Endodermal cell (in vitro differentiated cells): ENCODE data around the gene HSD17B1. TPM values are rescaled to one million over a fixed set of nuclear protein-coding genes. Genes with fewer than 3 reads are reported as not detected.
"Not testable (repeated sequence)": the region's sequence is repeated elsewhere in the genome, so short reads cannot be mapped to it uniquely, and the experiment has no call there.

Source experiments
- DNase-seq: peaks from one replicate; pipeline ENCODE4 v3.0.0-alpha.2; 2017
- H3K27ac ChIP-seq: 2 replicates; pipeline ENCODE4 v1.5.1; 2013; ENCODE audit warnings: mild to moderate bottlenecking, low read depth, low read length, moderate library complexity
- H3K27me3 ChIP-seq: 2 replicates; pipeline ENCODE4 v1.6.1; 2013; ENCODE audit warnings: mild to moderate bottlenecking, low read length, moderate library complexity; ENCODE audit not compliant: insufficient read depth, control insufficient read depth, poor library complexity, severe bottlenecking
- H3K36me3 ChIP-seq: 2 replicates; pipeline ENCODE4 v1.7.0; 2013; ENCODE audit warnings: mild to moderate bottlenecking, low read length, moderate library complexity; ENCODE audit not compliant: control insufficient read depth, insufficient read depth
- H3K4me1 ChIP-seq: one replicate; pipeline ENCODE4 v1.7.0; 2013; ENCODE audit warnings: low read length; ENCODE audit not compliant: control insufficient read depth, insufficient read depth
- H3K4me3 ChIP-seq: 2 replicates; pipeline ENCODE4 v1.5.1; 2013; ENCODE audit warnings: mild to moderate bottlenecking, low read length, moderate library complexity
- H3K9ac ChIP-seq: 2 replicates; pipeline ENCODE4 v1.6.1; 2013; ENCODE audit warnings: mild to moderate bottlenecking, low read length, moderate library complexity; ENCODE audit not compliant: poor library complexity, severe bottlenecking; ENCODE audit errors: extremely low read depth
- H3K9me3 ChIP-seq: 2 replicates; pipeline ENCODE4 v1.6.1; 2013; ENCODE audit warnings: mild to moderate bottlenecking, low read length, moderate library complexity; ENCODE audit not compliant: control insufficient read depth
- H3K27ac Mint-ChIP-seq: 2 replicates; pipeline ENCODE4 v1.8.0; 2020; ENCODE audit warnings: mixed read lengths
- H3K27me3 Mint-ChIP-seq: 2 replicates; pipeline ENCODE4 v1.8.0; 2021; ENCODE audit warnings: mild to moderate bottlenecking, mixed read lengths; ENCODE audit not compliant: insufficient read depth
- H3K36me3 Mint-ChIP-seq: 2 replicates; pipeline ENCODE4 v1.8.0; 2020; ENCODE audit warnings: low read depth, mixed read lengths
- H3K4me1 Mint-ChIP-seq: 2 replicates; pipeline ENCODE4 v1.8.0; 2020; ENCODE audit warnings: mixed read lengths
- H3K4me3 Mint-ChIP-seq: 2 replicates; pipeline ENCODE4 v1.8.0; 2020; ENCODE audit warnings: mild to moderate bottlenecking, moderate library complexity, mixed read lengths
- H3K9me3 Mint-ChIP-seq: 2 replicates; pipeline ENCODE4 v1.8.0; 2020; ENCODE audit warnings: mild to moderate bottlenecking, mixed read lengths
- WGBS, 2 experiments: methylation state at CpG; one replicate each; pipeline versions ENCODE4 v1.1.5 to v1.1.7; 2013; ENCODE audit warnings: missing lambda C conversion rate in 2 of 2, mixed read lengths in 1 of 2; ENCODE audit not compliant: insufficient coverage in 1 of 2, insufficient read length in 1 of 2; 5-methylcytosine and 5-hydroxymethylcytosine counted together
- total RNA-seq, 2 donors: library from RNA; stranded (reverse); fragmentation: NEBNext Ultra II Directional in 1 of 2; extraction: Animal tissue kit (Norgen Biotek cat#: 25700) in 1 of 2; gene quantifications; 2 replicates in 1 of 2; 3 replicates in 1 of 2; pipeline ENCODE4 v1.2.1, GENCODE V29; 2021
- TF ChIP-seq, protein P1 (sequence below): fragments of 200-600 bp; sonication (generic); conservative IDR thresholded peaks from 2 replicates; pipeline ENCODE4 v1.5.0; 2021; ENCODE audit warnings: antibody characterized with exemption, mild to moderate bottlenecking

Gene HSD17B1
- total RNA-seq, 2 donors from 2014 or later: 2.4 to 2.8 TPM

DNA sequence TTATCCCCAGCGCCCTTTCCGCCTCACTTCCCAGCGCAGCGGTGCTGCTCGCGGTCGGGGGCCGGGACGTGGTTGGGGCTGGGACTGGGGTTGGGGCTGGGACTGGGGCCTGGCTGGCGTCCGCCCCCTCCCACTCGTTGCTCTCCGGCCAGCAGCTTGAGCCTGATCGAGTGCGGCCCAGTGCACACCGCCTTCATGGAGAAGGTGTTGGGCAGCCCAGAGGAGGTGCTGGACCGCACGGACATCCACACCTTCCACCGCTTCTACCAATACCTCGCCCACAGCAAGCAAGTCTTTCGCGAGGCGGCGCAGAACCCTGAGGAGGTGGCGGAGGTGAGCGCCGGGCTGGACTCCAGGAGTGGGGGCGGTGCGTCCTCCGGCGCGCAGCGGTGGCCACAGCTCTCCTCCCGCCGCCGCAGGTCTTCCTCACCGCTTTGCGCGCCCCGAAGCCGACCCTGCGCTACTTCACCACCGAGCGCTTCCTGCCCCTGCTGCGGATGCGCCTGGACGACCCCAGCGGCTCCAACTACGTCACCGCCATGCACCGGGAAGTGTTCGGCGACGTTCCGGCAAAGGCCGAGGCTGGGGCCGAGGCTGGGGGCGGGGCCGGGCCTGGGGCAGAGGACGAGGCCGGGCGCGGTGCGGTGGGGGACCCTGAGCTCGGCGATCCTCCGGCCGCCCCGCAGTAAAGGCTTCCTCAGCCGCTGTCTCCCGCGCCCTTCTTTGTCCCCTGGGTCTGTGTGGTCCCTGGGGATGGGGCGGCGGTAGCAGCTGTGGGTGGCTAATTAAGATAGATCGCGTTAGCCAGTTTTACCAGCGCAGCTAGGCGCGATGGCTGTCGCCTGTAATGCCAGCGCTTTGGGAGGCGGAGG, 1.8 kb downstream of the HSD17B1 start:
- Histone ChIP-seq H3K36me3 (no peaks in the 10 kb centered on the region), H3K4me3 (peak overlapping the region; percentile 89), H3K9me3 (no peaks in the 10 kb centered on the region), H3K27me3 (no peaks in the 10 kb centered on the region), H3K27ac (peak overlapping the region; percentile 75), H3K4me1 (no peaks in the 10 kb centered on the region), H3K9ac (peak overlapping the region; percentile 74)
- peak overlapping the region; percentile 82 for H3K4me3 Mint-ChIP-seq
- H3K4me1 Mint-ChIP-seq: peaks cover 13% of the 10 kb centered on the region
- no peaks in the 10 kb centered on the region for H3K27me3 Mint-ChIP-seq
- H3K27ac Mint-ChIP-seq: peak overlapping the region; percentile 94
- H3K36me3 Mint-ChIP-seq: no peaks in the 10 kb centered on the region
- DNase-seq: peak; percentile 98
- WGBS, 2 experiments: 1 to 3% methylated on average over 33 to 82 of the region's 82 CpGs
- TF ChIP-seq, protein P1, sequence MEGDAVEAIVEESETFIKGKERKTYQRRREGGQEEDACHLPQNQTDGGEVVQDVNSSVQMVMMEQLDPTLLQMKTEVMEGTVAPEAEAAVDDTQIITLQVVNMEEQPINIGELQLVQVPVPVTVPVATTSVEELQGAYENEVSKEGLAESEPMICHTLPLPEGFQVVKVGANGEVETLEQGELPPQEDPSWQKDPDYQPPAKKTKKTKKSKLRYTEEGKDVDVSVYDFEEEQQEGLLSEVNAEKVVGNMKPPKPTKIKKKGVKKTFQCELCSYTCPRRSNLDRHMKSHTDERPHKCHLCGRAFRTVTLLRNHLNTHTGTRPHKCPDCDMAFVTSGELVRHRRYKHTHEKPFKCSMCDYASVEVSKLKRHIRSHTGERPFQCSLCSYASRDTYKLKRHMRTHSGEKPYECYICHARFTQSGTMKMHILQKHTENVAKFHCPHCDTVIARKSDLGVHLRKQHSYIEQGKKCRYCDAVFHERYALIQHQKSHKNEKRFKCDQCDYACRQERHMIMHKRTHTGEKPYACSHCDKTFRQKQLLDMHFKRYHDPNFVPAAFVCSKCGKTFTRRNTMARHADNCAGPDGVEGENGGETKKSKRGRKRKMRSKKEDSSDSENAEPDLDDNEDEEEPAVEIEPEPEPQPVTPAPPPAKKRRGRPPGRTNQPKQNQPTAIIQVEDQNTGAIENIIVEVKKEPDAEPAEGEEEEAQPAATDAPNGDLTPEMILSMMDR: no peak
- no peaks in the 10 kb centered on the region for H3K9me3 Mint-ChIP-seq

DNA sequence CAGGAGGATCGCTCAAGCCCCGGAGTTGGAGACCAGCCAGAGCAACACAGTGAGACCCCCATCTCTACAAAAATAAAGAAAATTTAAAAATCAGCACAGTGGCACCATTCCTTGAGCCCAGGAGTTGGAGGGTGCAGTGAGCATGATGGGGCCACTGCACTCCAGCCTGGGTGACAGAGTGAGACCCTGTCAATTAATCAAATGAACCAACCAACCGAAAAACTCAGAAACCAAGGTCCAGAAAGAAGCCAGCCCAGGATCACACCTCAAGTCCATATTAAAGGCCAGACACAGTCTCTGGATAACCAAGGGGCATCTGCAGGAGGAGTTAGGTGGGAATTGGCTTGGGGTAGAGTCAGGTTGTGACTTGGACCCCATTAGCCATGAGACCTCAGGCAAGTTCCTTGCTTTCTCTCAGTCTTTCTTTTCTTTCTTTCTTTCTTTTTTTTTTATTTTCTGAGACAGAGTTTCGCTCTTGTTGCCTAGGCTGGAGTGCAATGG, 2.4 kb downstream of the HSD17B1 start:
- Mint-ChIP-seq H3K27ac (peak overlapping the region; percentile 94), H3K27me3 (no peaks in the 10 kb centered on the region), H3K9me3 (no peaks in the 10 kb centered on the region), H3K4me3 (peak overlapping the region; percentile 82), H3K36me3 (no peaks in the 10 kb centered on the region), H3K4me1 (peaks cover 15% of the 10 kb centered on the region)
- Histone ChIP-seq H3K4me3 (peak overlapping the region; percentile 89), H3K9me3 (no peaks in the 10 kb centered on the region), H3K27me3 (no peaks in the 10 kb centered on the region), H3K4me1 (no peaks in the 10 kb centered on the region), H3K27ac (peak overlapping the region; percentile 75), H3K36me3 (no peaks in the 10 kb centered on the region), H3K9ac (peak overlapping the region; percentile 74)
- DNase-seq: no peak
- TF ChIP-seq, protein P1: no peak
- WGBS, 2 experiments: 33 to 38% methylated on average over 3 to 4 of the region's 4 CpGs

DNA sequence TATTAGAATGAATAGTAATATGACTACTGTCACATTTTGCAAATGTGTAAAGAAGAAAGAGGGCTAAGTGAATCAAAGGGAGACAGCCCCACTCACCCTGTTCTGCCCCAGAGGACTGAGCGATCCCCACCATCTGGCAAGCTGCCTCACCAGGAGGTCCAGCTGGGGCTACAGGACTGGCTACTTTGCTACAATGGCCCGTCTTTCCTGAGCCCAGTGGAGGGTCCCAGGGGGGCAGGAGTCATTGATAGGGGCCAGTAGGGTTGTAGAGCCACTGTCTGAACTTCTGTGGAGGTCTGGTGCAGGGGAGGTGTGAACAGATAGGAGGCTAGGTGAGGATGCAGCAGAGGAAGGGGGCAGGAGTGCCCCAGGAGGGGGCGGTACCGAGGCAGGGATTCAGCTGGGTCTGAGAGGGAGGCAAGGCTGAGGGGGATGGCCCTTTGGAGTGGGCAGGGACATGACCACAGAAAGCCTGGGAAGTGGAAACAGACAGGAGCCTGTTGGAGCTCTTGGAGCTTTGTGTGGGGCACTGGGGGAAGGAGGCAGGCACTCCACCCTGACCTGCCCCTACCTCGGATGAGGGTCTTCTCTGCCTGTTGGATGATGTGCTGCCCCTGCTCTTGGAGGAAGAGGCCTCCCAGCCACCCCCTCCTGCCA, 3.4 kb downstream of the HSD17B1 start:
- H3K27me3 ChIP-seq, H3K27me3 Mint-ChIP-seq, H3K4me1 ChIP-seq, H3K36me3 ChIP-seq, H3K36me3 Mint-ChIP-seq, H3K9ac ChIP-seq, H3K4me3 ChIP-seq, H3K27ac ChIP-seq, H3K9me3 ChIP-seq, H3K9me3 Mint-ChIP-seq: not testable (repeated sequence)
- H3K27ac Mint-ChIP-seq: peak overlapping the region; percentile 94
- TF ChIP-seq, protein P1: peak; percentile 71
- peak overlapping the region; percentile 82 for H3K4me3 Mint-ChIP-seq
- WGBS, 2 experiments: 40% methylated on average over 5 of the region's 5 CpGs; no CpG with 5 or more reads in 1 of the 2 experiments
- H3K4me1 Mint-ChIP-seq: peaks cover 16% of the 10 kb centered on the region
- peak; percentile 95 for DNase-seq
